Right cardiac atrium (tissue), 5 donors: Measurements from ENCODE around the gene ALG12. TPM values are rescaled to one million over a fixed set of nuclear protein-coding genes. Genes with fewer than 3 reads are reported as not detected.

ENCODE experiments used
- ATAC-seq, 2 donors: fragments of 200-7000 bp; cut with Tn5 transposase; one replicate each; pipeline versions ENCODE4 v1.8.0 to v1.9.1; 2020; ENCODE audit warnings: moderate library complexity in 2 of 2, mild to moderate bottlenecking in 1 of 2
- DNase-seq, 3 donors: peaks; one replicate each; pipeline ENCODE4 v3.0.0-alpha.2; 2020
- H3K27ac ChIP-seq: one replicate; pipeline ENCODE4 v1.5.1; 2013; ENCODE audit warnings: mild to moderate bottlenecking, low read length, control low read depth, moderate library complexity
- H3K27me3 ChIP-seq: one replicate; pipeline ENCODE4 v1.6.1; 2013; ENCODE audit not compliant: control insufficient read depth, insufficient read depth
- H3K4me1 ChIP-seq: one replicate; pipeline ENCODE4 v1.6.1; 2013; ENCODE audit warnings: low read length; ENCODE audit not compliant: control insufficient read depth, insufficient read depth
- H3K4me3 ChIP-seq: one replicate; pipeline ENCODE4 v1.5.1; 2013; ENCODE audit warnings: low read length, control low read depth
- H3K9me3 ChIP-seq: one replicate; pipeline ENCODE4 v1.6.1; 2013; ENCODE audit warnings: low read length; ENCODE audit not compliant: control insufficient read depth
- whole genome bisulfite sequencing: extraction: QIAGEN DNeasy Blood & Tissue Kit; methylation state at CpG from one replicate; pipeline ENCODE4 v1.1.7; 2013; 5-methylcytosine and 5-hydroxymethylcytosine counted together
- intact Hi-C, 4 donors: fragments of 100-400 bp; cut with DNase I; formaldehyde crosslinking; loops; one replicate each; pipeline versions ENCODE4 v1.11.0 to v1.14.0; 2022 to 2023
- polyA plus RNA-seq: library from polyadenylated mRNA; stranded (reverse); fragments of 200-250 nt; gene quantifications from one replicate; pipeline ENCODE4 v1.2.3, GENCODE V29; 2013
- total RNA-seq, 4 donors: library from RNA; stranded (reverse); fragmentation: NEBNext Ultra II Directional; extraction: Animal tissue kit (Norgen Biotek cat#: 25700); gene quantifications; one replicate each; pipeline ENCODE4 v1.2.1, GENCODE V29; 2021
- donor health status: healthy with polysubstance abuse.
- donor health status: DM: no; HTN: yes; CAD: no.
- donor health status: DM: no; HTN: no; CAD: no.
- donor health status: DM: no; HTN: yes; CAD: no; lungs with severe emphysema.
- donor health status: DM: yes; HTN: yes; CAD: no.

ALG12 gene
- total and polyA plus RNA-seq, 5 donors = 13.0 to 19.7 (median 16.2) TPM

DNA sequence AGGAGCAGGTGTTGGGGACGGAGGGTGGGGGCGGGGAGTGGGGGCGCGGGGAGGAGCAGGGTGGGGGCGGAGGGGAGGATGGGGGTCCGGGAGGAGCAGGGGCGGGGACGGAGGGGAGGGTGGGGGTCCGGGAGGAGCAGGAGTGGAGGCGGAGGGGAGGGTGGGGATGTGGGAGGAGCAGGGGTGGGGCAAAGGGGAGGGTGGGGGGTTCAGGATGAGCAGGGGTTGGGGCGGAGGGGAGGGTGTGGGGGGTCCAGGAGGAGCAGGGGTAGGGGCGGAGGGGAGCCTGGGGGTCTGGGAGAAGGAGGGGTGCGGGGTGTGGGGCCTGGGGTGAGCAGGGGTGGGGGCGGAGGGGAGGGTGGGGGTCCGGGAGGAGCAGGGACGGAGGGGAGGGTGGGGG is 17.3 kb upstream of the ALG12 start:
- ATAC-seq = no peak
- DNase-seq = no peak
- WGBS = 6% methylated on average over 15 of the region's 16 CpGs
- Histone ChIP-seq H3K27ac (no peak overlapping the region), H3K9me3 (no peaks in the 10 kb centered on the region), H3K4me1 (peaks cover 19% of the 10 kb centered on the region), H3K4me3 (peak overlapping the region; percentile 47), H3K27me3 (no peaks in the 10 kb centered on the region)
- intact Hi-C loops = loop anchor here in 1 of 4 donors (10.0 kb wide), 1 partner anchor 279 kb away; no protein-coding TSS in a partner anchor

GRCh38 chr22:49934891-49935557 is 16.8 kb upstream of the ALG12 start:
- ATAC-seq (peak; percentile 43 to 54), DNase-seq (peak; percentile 92 to 97 (median 93))
- intact Hi-C loops = loop anchor here in 3 of 4 donors (5.0 to 10.0 kb wide), 3 partner anchors 37 to 280 kb away; no protein-coding TSS in a partner anchor
- peak overlapping the region; percentile 47 for H3K4me3 ChIP-seq
- no peaks in the 10 kb centered on the region for H3K27me3 ChIP-seq
- peaks cover 19% of the 10 kb centered on the region for H3K4me1 ChIP-seq
- no peaks in the 10 kb centered on the region for H3K9me3 ChIP-seq
- WGBS = 8% methylated on average over 54 of the region's 56 CpGs
- H3K27ac ChIP-seq = peak overlapping the region; percentile 95

GRCh38 chr22:49934160-49934890 is 16.1 kb upstream of the ALG12 start:
- 47% methylated on average over 24 of the region's 24 CpGs for WGBS
- Histone ChIP-seq H3K4me1 (peaks cover 19% of the 10 kb centered on the region), H3K9me3 (no peaks in the 10 kb centered on the region), H3K27ac (peak overlapping the region; percentile 95), H3K27me3 (no peaks in the 10 kb centered on the region), H3K4me3 (peak overlapping the region; percentile 47)
- intact Hi-C loops = loop anchor here in 3 of 4 donors (5.0 to 10.0 kb wide), 3 partner anchors 38 to 280 kb away; no protein-coding TSS in a partner anchor
- ATAC-seq (peak; percentile 14 to 20), DNase-seq (peak; percentile 73 to 89 (median 88))

DNA sequence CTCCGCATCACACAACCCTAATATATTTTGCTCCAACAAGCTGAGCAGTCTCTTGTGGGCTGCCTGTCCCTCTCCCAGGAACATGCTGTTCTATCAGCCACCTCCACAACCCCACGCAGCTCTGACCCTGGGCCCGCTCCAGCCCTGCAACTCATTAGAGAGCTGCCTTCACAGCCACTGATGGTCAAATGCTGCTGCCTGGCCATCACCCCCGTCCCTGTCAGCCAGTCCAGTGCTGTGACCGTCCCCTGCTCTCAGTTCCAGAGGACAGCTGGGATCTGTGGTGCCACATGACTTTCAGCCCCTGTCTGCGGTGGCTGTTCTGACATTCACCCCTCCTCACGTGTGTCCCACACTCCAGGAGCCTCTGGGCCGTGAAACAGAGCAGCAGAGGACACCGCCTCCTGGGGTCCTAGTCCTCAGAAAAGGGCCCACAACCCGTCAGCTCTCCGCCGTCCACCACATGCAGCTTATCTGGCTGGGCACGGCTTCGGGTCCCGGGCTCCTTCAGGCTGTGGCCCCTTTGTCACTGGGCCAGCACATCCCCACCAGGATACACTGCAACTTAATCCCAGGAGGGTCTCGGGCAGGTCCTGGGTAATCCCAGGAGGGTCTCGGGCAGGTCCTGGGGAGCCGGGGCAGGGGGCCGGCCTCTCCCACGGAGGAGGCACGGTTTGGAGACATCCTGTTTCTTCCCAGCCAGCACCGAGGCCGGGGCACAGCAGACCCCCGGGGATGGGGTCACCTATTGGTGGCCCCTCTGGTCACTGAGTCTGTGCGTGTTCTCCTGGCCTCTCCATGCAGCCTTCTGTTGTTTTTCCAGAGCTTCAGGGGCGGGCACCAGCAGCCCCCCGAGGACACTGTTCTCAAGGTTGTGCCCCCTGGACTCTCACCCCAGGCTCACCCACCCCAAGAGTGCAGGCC is 15.3 kb upstream of the ALG12 start:
- Histone ChIP-seq H3K9me3 (no peaks in the 10 kb centered on the region), H3K4me3 (no peak overlapping the region), H3K4me1 (peaks cover 19% of the 10 kb centered on the region), H3K27ac (peak overlapping the region; percentile 95), H3K27me3 (no peaks in the 10 kb centered on the region)
- 60% methylated on average over 27 of the region's 27 CpGs for WGBS
- intact Hi-C loops = loop anchor here in 3 of 4 donors (5.0 to 10.0 kb wide), 3 partner anchors 39 to 281 kb away; no protein-coding TSS in a partner anchor
- DNase-seq (peak in 2 of 3 donors; percentile 82 to 88), ATAC-seq (peak; percentile 1 to 16)

DNA sequence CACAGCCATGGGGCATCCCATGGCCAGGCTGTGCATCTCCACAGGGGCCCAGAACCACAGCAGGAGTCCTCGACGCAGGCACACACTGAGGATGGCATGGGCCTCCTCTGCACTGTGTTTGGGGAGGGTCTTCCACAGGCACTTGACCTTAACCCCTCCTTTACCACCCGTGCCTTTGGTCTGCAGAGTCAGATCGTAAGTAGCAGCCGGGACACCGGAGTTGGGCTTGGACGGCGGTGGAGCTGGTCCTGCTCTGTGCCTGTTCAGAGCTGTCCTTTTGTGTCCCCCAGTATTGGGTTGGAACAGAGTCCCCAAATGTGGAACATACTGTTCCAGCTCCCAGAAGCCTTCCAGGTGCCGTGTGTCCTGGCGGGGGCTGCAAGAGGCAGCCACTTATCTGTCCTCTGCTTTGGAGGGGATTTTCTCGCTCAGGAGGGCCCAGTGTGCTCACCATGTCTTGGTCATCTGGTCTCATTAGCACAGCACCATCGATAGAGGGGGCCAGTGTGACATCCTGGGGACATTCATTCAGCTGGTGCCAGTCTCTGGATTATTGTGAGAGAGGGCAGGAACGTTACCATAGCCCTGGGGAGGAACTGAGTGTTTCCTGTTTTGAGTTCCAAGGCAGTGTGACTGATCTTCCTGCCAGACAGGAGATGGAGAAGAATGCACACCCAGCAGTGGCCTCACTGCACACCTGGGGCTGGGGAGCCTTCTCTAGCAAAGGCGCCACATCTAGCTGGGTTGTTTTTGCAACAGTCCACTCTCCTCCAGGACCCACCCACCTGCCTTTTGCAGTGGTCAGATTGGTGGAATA is 12.6 kb upstream of the ALG12 start:
- no peaks in the 10 kb centered on the region for H3K9me3 ChIP-seq
- DNase-seq = peak in 2 of 3 donors; percentile 62 to 78
- H3K4me3 ChIP-seq = no peak overlapping the region
- peaks cover 11% of the 10 kb centered on the region for H3K4me1 ChIP-seq
- peak; percentile 38 to 47 for ATAC-seq
- H3K27me3 ChIP-seq = no peaks in the 10 kb centered on the region
- intact Hi-C loops = loop anchor here (2.0 to 10.0 kb wide), 4 partner anchors 41 to 284 kb away; no protein-coding TSS in a partner anchor
- WGBS = 46% methylated on average over 14 of the region's 14 CpGs
- peak overlapping the region; percentile 14 for H3K27ac ChIP-seq

GRCh38 chr22:49929994-49930575 is 11.8 kb upstream of the ALG12 start:
- intact Hi-C loops = loop anchor here (1.0 to 10.0 kb wide), 6 partner anchors 42 to 285 kb away; no protein-coding TSS in a partner anchor
- DNase-seq (peak in 1 of 3 donors; percentile 46), ATAC-seq (no peak)
- Histone ChIP-seq H3K27ac (no peak overlapping the region), H3K4me3 (no peak overlapping the region), H3K27me3 (no peaks in the 10 kb centered on the region), H3K4me1 (peaks cover 11% of the 10 kb centered on the region), H3K9me3 (no peaks in the 10 kb centered on the region)
- 65% methylated on average over 21 of the region's 21 CpGs for WGBS

GRCh38 chr22:49929211-49929979 is 11.2 kb upstream of the ALG12 start:
- intact Hi-C loops = loop anchor here in 3 of 4 donors (1.0 to 5.0 kb wide), 4 partner anchors 63 to 103 kb away; no protein-coding TSS in a partner anchor
- Histone ChIP-seq H3K4me1 (peaks cover 6% of the 10 kb centered on the region), H3K9me3 (no peaks in the 10 kb centered on the region), H3K27ac (no peak overlapping the region), H3K4me3 (no peak overlapping the region), H3K27me3 (no peaks in the 10 kb centered on the region)
- WGBS = 4% methylated on average over 75 of the region's 75 CpGs
- ATAC-seq (peak; percentile 42 to 54), DNase-seq (peak; percentile 58 to 86 (median 86))

DNA sequence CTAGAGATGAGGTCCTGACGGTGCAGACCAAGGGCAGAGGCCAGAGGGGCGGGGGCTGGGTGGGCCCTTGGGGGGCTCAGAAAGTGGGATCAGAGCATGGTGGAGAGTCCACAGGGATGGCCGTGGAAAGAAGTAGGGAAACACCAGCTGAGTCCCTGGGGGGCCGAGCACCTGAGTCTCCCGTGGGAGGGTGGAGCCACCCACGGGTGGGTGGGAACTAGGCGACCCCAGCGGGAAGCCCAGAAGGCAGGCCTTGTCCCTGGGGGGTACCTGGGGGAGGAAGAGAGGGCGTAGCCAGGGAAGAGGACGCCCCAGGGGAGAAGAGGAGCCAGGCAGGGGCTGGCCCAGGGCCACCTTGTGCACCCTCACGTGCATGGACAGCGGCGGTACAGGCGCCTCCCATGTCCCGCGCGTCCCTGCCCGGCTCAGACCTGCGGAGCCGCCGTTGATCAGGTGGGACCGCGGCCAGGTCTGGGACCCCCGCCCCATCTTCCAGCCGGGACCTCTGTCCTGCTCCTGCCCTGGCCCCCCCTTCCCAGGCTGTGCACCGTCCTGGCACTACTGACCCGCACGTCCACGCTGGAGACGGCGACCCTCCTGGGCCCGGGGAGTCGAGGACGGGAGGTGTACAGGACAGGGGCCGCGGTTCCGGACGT is 10.4 kb upstream of the ALG12 start:
- WGBS = 38% methylated on average over 38 of the region's 38 CpGs
- DNase-seq (no peak), ATAC-seq (no peak)
- Histone ChIP-seq H3K27ac (no peak overlapping the region), H3K4me3 (no peak overlapping the region), H3K9me3 (no peaks in the 10 kb centered on the region), H3K4me1 (peaks cover 3% of the 10 kb centered on the region), H3K27me3 (no peaks in the 10 kb centered on the region)
- intact Hi-C loops = loop anchor here in 3 of 4 donors (1.0 to 5.0 kb wide), 4 partner anchors 64 to 104 kb away; no protein-coding TSS in a partner anchor

DNA sequence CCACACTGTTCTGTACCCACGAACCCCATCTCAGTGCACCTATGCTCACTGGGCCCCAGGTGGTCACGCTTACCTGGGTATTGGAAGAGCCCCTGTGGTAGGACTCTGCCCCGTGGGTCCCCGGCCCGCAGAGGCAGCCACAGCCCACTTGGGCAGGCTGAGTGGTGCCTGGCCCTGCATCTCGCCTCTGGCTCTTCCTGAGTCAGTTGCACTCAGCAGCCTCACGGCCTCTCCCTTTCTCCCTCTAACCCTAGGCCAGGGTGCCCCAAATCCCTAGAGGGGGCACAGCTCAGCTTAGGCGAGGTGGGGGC is 9.9 kb upstream of the ALG12 start:
- Histone ChIP-seq H3K4me1 (no peaks in the 10 kb centered on the region), H3K27ac (no peak overlapping the region), H3K4me3 (no peak overlapping the region), H3K9me3 (no peaks in the 10 kb centered on the region), H3K27me3 (no peaks in the 10 kb centered on the region)
- ATAC-seq (no peak), DNase-seq (no peak)
- WGBS = 89% methylated on average over 8 of the region's 8 CpGs
- intact Hi-C loops = loop anchor here in 3 of 4 donors (2.0 to 5.0 kb wide), 3 partner anchors 64 to 104 kb away; no protein-coding TSS in a partner anchor
